ENCODE data around the gene IGBP1.
"Not testable (repeated sequence)": the region's sequence is repeated elsewhere in the genome, so short reads cannot be mapped to it uniquely, and the experiment has no call there.

Gene IGBP1

DNA sequence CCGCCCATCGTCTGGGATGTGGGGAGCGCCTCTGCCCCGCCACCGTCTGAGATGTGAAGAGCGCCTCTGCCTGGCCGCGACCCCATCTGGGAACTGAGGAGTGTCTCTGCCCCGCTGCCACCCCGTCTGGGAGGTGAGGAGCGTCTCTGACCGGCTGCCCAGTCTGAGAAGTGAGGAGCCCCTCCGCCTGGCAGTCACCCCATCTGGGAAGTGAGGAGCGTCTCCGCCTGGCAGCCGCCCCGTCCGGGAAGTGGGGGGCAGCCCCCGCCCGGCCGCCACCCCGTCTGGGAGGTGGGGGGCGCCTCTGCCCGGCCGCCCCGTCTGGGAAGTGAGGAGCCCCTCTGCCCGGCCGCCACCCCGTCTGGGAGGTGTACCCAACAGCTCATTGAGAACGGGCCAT lies 10.2 kb upstream of the IGBP1 start:
- not testable (repeated sequence) for H3K27ac ChIP-seq (ENCODE audit: low read depth, low read length); H3K4me3 ChIP-seq (ENCODE audit: low read depth, low read length); H3K36me3 ChIP-seq (ENCODE audit: control insufficient read depth, insufficient read depth, low read length); H3K4me1 ChIP-seq (ENCODE audit: control insufficient read depth, insufficient read depth, low read length); H3K9ac ChIP-seq (ENCODE audit: low read length); H3K27me3 ChIP-seq (ENCODE audit: control insufficient read depth, insufficient read depth, low read length)
- H3K9me3 ChIP-seq (ENCODE audit: control insufficient read depth, insufficient read depth, low read depth, low read length), result peaks cover 28% of the 10 kb centered on the region

DNA sequence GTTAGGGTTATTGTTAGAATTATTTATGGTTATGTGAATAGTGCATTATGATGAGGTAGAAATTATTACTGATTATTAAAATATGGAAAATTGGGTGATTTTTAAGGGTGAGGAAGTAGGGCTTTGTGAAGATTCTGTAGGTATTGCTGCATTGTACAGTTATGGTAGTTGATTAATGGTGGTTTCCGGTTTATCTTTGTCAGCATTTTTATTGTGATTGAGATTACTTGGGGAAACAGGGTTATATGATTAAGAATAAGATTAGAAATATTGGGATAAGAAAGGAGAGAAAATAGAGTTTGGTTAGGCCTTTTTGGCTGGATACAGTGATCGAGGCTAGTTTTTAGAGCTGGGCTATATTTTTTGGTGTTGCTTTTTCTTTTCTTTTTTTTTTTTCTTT lies 8.6 kb upstream of the IGBP1 start:
- Histone ChIP-seq H3K9me3 (ENCODE audit: control insufficient read depth, insufficient read depth, low read depth, low read length) (peaks cover 26% of the 10 kb centered on the region), H3K36me3 (ENCODE audit: control insufficient read depth, insufficient read depth, low read length) (no peaks in the 10 kb centered on the region), H3K9ac (ENCODE audit: low read length) (no peak overlapping the region), H3K4me3 (ENCODE audit: low read depth, low read length) (no peak overlapping the region), H3K4me1 (ENCODE audit: control insufficient read depth, insufficient read depth, low read length) (peaks cover 20% of the 10 kb centered on the region), H3K27ac (ENCODE audit: low read depth, low read length) (no peak overlapping the region), H3K27me3 (ENCODE audit: control insufficient read depth, insufficient read depth, low read length) (no peaks in the 10 kb centered on the region)

DNA sequence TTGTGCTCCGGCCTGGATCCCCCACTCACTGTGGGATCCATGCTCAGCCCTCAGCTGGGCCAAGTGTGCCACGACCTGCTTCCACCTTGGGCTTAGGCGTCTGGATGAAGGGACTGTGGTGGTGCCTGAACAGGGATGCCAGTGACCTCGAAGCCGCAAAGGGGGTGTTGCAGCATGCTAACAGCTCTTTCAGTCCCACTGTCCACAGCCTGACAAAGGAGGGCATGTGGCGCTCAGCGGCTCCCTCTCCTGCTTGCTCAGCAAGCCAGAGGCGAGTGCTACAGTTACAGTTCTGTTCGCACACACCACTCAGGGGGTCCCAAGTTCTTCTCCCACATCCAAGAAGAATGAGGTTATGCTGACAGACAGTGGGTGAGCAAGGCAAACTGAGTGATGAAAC lies 5.2 kb upstream of the IGBP1 start:
- H3K4me1 ChIP-seq (ENCODE audit: control insufficient read depth, insufficient read depth, low read length), result peaks cover 30% of the 10 kb centered on the region
- no peaks in the 10 kb centered on the region for H3K27me3 ChIP-seq (ENCODE audit: control insufficient read depth, insufficient read depth, low read length)
- no peak overlapping the region for H3K4me3 ChIP-seq (ENCODE audit: low read depth, low read length)
- peaks cover 14% of the 10 kb centered on the region for H3K9me3 ChIP-seq (ENCODE audit: control insufficient read depth, insufficient read depth, low read depth, low read length)
- no peaks in the 10 kb centered on the region for H3K36me3 ChIP-seq (ENCODE audit: control insufficient read depth, insufficient read depth, low read length)
- H3K27ac ChIP-seq (ENCODE audit: low read depth, low read length), result no peak overlapping the region
- no peak overlapping the region for H3K9ac ChIP-seq (ENCODE audit: low read length)

DNA sequence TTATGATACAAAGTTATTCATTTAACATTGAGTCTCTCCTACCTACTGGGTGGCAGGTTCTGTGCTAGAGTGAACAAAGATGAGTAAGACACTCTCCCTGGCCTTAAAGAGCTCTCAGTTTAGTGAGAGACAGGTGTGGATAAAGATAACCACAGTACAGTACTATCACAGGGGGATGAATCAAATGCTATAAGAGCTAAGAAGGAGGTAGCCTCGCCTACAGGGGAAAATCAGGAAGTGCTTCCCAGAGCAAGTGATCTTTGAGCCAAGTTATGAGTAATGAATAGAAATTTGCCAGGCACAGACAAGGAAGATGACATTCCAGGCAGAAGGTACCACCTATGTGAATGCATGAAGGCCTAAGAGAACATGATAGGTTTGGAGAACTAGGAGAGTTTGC lies 3.4 kb upstream of the IGBP1 start:
- H3K9me3 ChIP-seq (ENCODE audit: control insufficient read depth, insufficient read depth, low read depth, low read length), result peaks cover 7% of the 10 kb centered on the region; the same call in 1 of the 2 replicates
- peaks cover 30% of the 10 kb centered on the region for H3K4me1 ChIP-seq (ENCODE audit: control insufficient read depth, insufficient read depth, low read length)
- no peaks in the 10 kb centered on the region for H3K36me3 ChIP-seq (ENCODE audit: control insufficient read depth, insufficient read depth, low read length)
- no peak overlapping the region for H3K9ac ChIP-seq (ENCODE audit: low read length)
- no peak overlapping the region for H3K27ac ChIP-seq (ENCODE audit: low read depth, low read length)
- no peaks in the 10 kb centered on the region for H3K27me3 ChIP-seq (ENCODE audit: control insufficient read depth, insufficient read depth, low read length)
- no peak overlapping the region for H3K4me3 ChIP-seq (ENCODE audit: low read depth, low read length)

DNA sequence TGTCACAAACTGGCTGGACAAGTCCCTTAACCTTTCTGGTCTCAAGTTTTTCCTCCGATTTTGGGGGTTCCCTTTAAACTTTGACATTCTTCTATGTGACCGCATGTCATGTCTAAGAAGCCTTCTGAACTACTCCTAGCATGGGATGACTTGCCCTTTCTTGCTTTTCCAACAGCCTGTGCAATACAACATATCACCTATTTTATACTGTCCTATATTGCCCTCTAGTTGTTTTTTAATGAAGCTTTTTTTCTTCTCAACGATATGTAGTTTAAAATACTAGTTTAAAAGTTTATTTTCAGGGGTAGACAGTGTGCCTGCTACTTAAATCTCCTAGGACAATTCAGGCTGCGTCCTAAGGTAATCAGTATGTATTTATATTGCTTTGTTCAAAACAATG lies 1.0 kb upstream of the IGBP1 start:
- H3K4me1 ChIP-seq (ENCODE audit: control insufficient read depth, insufficient read depth, low read length), result peaks cover 30% of the 10 kb centered on the region
- H3K9ac ChIP-seq (ENCODE audit: low read length), result no peak overlapping the region
- H3K27ac ChIP-seq (ENCODE audit: low read depth, low read length), result no peak overlapping the region
- no peaks in the 10 kb centered on the region for H3K27me3 ChIP-seq (ENCODE audit: control insufficient read depth, insufficient read depth, low read length)
- no peak overlapping the region for H3K4me3 ChIP-seq (ENCODE audit: low read depth, low read length)
- peaks cover 6% of the 10 kb centered on the region; the same call in 1 of the 2 replicates for H3K9me3 ChIP-seq (ENCODE audit: control insufficient read depth, insufficient read depth, low read depth, low read length)
- peaks cover 18% of the 10 kb centered on the region for H3K36me3 ChIP-seq (ENCODE audit: control insufficient read depth, insufficient read depth, low read length)

DNA sequence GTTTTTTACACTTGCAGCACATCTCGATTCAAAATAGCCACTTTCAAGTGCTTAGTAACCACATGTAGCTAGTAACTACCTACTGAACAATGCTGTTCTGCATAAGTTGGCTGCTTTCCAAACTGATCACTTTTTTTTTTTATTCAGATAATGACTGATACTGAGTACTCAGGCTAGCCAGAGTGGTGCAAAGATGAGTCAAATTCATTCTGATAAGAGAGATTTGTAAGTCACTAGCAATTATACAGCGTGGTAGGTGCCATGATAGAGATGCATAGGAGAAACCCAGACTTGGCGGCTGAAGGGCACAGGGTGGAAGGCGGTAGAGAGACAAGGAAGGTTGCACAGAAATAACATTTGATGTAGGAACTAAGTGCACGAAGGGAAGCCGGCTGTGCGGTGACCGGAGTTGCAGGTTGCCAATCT lies 357 bp upstream of the IGBP1 start:
- Histone ChIP-seq H3K9me3 (ENCODE audit: control insufficient read depth, insufficient read depth, low read depth, low read length) (peaks cover 6% of the 10 kb centered on the region; the same call in 1 of the 2 replicates), H3K27ac (ENCODE audit: low read depth, low read length) (no peak overlapping the region), H3K9ac (ENCODE audit: low read length) (peak overlapping the region; percentile 91), H3K4me3 (ENCODE audit: low read depth, low read length) (peak overlapping the region; percentile 80), H3K27me3 (ENCODE audit: control insufficient read depth, insufficient read depth, low read length) (no peaks in the 10 kb centered on the region), H3K4me1 (ENCODE audit: control insufficient read depth, insufficient read depth, low read length) (peaks cover 28% of the 10 kb centered on the region), H3K36me3 (ENCODE audit: control insufficient read depth, insufficient read depth, low read length) (peaks cover 18% of the 10 kb centered on the region)

DNA sequence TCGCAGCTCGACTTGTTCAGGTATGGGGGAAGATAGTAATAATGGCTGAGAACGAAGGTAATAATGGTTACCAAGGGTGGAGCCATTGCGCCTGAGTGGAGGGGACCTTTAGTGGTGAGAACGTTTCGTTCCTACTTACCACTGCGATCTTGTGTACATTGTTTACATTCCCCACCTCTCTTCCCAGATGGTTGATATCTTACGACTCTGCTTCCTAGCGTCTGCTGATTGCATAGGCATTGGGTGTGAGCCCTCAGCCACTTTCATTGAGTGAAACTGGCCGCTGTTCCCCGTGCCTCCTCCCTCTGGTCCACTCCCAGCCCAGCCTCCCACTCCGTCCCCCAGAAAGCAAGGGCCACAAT lies 850 bp downstream of the IGBP1 start:
- peak overlapping the region; percentile 14; the same call in 1 of the 2 replicates for H3K27ac ChIP-seq (ENCODE audit: low read depth, low read length)
- peak overlapping the region; percentile 84 for H3K9ac ChIP-seq (ENCODE audit: low read length)
- peak overlapping the region; percentile 80 for H3K4me3 ChIP-seq (ENCODE audit: low read depth, low read length)
- peaks cover 16% of the 10 kb centered on the region for H3K4me1 ChIP-seq (ENCODE audit: control insufficient read depth, insufficient read depth, low read length)
- no peaks in the 10 kb centered on the region for H3K27me3 ChIP-seq (ENCODE audit: control insufficient read depth, insufficient read depth, low read length)
- H3K9me3 ChIP-seq (ENCODE audit: control insufficient read depth, insufficient read depth, low read depth, low read length), result peaks cover 6% of the 10 kb centered on the region; the same call in 1 of the 2 replicates
- peaks cover 18% of the 10 kb centered on the region for H3K36me3 ChIP-seq (ENCODE audit: control insufficient read depth, insufficient read depth, low read length)

DNA sequence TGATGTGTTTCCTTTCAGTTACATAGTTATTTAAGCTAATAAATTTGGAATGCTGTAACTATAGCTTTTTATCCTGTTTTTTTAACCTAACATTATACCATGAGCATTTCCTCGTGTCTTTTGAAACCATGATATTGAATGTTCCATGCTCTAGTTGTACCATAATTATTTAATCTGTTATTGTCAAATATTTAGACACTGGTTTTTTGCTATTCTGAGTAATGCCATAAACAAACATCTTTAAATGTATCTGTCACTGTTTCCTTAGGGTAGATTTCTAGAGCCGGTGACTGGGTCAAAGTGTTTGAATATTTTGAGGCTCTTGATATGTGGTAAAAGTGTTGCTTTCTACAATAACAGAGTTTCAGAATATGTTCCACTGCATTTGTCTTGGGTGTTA lies 5.4 kb downstream of the IGBP1 start:
- Histone ChIP-seq H3K27ac (ENCODE audit: low read depth, low read length) (no peak overlapping the region), H3K27me3 (ENCODE audit: control insufficient read depth, insufficient read depth, low read length) (no peaks in the 10 kb centered on the region), H3K4me3 (ENCODE audit: low read depth, low read length) (no peak overlapping the region), H3K36me3 (ENCODE audit: control insufficient read depth, insufficient read depth, low read length) (peaks cover 35% of the 10 kb centered on the region), H3K4me1 (ENCODE audit: control insufficient read depth, insufficient read depth, low read length) (no peaks in the 10 kb centered on the region), H3K9me3 (ENCODE audit: control insufficient read depth, insufficient read depth, low read depth, low read length) (peaks cover 6% of the 10 kb centered on the region; the same call in 1 of the 2 replicates), H3K9ac (ENCODE audit: low read length) (no peak overlapping the region)

DNA sequence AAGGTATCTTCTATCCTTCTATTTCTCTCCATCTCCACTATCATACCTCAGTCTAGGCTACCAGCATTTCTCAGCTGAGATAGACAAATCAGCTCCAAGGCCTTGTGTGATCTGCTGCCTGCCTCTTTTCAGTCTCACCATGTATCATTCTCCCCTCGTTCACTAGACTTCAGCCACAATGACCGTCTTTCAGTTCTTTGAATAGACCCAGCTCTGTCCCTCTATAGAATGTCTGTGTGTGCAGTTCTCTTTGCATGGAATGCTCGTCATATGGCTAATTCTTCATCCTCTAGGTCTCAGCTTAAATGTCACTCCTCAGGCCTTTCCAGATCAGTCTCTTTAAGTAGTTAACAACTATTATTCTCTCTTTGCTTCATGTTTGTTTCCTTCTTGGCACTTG lies 6.5 kb downstream of the IGBP1 start:
- H3K9me3 ChIP-seq (ENCODE audit: control insufficient read depth, insufficient read depth, low read depth, low read length), result peaks cover 3% of the 10 kb centered on the region; the same call in 1 of the 2 replicates
- H3K36me3 ChIP-seq (ENCODE audit: control insufficient read depth, insufficient read depth, low read length), result peaks cover 35% of the 10 kb centered on the region
- H3K27me3 ChIP-seq (ENCODE audit: control insufficient read depth, insufficient read depth, low read length), result no peaks in the 10 kb centered on the region
- H3K4me3 ChIP-seq (ENCODE audit: low read depth, low read length), result no peak overlapping the region
- no peak overlapping the region for H3K9ac ChIP-seq (ENCODE audit: low read length)
- H3K4me1 ChIP-seq (ENCODE audit: control insufficient read depth, insufficient read depth, low read length), result no peaks in the 10 kb centered on the region
- no peak overlapping the region for H3K27ac ChIP-seq (ENCODE audit: low read depth, low read length)

DNA sequence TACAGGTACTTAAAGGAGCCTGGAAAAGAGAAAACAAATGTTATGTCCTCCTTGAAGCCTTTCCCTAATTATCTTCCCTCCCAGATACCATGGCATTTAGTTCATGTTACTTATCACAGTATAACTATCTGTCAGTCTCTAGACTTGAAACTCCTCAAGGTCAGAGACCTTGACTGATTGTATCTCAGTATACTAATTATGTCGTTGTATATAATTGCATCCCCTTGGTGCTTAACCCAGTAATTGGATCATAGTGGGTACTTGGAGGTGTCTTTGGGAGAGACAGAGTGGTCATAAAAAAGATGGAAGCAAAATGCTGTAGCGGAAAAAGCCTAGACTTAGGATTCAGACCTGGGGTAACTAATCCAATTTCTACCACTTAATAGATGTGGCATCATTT lies 8.1 kb downstream of the IGBP1 start:
- Histone ChIP-seq H3K9ac (ENCODE audit: low read length) (no peak overlapping the region), H3K4me3 (ENCODE audit: low read depth, low read length) (no peak overlapping the region), H3K36me3 (ENCODE audit: control insufficient read depth, insufficient read depth, low read length) (peaks cover 30% of the 10 kb centered on the region), H3K27ac (ENCODE audit: low read depth, low read length) (no peak overlapping the region), H3K4me1 (ENCODE audit: control insufficient read depth, insufficient read depth, low read length) (no peaks in the 10 kb centered on the region), H3K9me3 (ENCODE audit: control insufficient read depth, insufficient read depth, low read depth, low read length) (no peaks in the 10 kb centered on the region; the same call in 1 of the 2 replicates), H3K27me3 (ENCODE audit: control insufficient read depth, insufficient read depth, low read length) (no peaks in the 10 kb centered on the region)

DNA sequence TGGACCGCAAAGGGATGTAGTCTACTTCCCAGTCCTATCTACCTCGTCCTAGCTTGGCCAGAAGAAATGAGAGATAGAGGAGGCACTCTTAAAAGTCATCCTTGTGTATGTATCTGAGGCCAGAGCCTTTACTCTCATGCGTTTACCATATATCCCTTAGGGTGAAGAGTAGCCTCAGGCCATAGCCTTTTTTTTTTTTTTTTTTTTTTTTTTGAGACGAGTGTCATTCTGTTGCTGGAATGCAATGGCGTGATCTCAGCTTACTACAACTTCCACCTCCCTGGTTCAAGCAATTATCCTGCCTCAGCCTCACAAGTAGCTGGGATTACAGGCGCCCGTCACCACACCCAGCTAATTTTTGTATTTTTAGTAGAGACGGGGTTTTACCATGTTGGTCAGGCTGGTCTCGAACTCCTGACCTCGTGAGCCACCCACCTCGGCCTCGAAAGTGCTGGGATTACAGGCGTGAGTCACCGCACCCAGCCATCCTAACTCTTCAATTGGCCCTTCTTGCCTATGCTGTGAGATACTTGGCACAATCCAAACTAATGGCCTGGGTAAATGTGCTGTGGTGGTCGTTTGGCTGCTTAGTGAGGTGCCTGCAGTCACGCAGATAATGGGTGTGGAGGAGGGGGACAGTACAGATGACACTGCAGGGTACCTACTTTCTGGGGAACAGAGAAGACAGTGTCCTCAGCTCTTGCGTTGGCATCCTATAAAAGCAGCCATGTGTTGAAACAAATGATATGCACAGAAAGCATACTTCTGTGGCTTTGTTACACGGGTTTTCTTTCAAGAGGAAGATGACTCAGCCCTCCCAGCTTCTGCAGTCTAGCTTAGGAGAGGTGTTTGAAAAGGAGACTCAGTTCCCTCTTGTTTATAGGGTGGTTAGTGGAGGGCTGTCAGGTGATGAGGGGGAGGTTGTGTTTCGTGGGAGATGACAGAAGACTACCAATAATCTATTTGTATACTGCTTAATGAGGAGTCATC lies 33.6 kb downstream of the IGBP1 start:
- Histone ChIP-seq H3K27ac (ENCODE audit: low read depth, low read length) (peak overlapping the region; percentile 40; the same call in 1 of the 2 replicates), H3K9ac (ENCODE audit: low read length) (peak overlapping the region; percentile 25), H3K36me3 (ENCODE audit: control insufficient read depth, insufficient read depth, low read length) (peaks cover 17% of the 10 kb centered on the region), H3K9me3 (ENCODE audit: control insufficient read depth, insufficient read depth, low read depth, low read length) (peaks cover 2% of the 10 kb centered on the region; the same call in 1 of the 2 replicates), H3K27me3 (ENCODE audit: control insufficient read depth, insufficient read depth, low read length) (no peaks in the 10 kb centered on the region), H3K4me3 (ENCODE audit: low read depth, low read length) (no peak overlapping the region), H3K4me1 (ENCODE audit: control insufficient read depth, insufficient read depth, low read length) (peaks cover 47% of the 10 kb centered on the region)
